Lung microvascular endothelial cell (primary cell): ENCODE measurements around the gene CFD. TPM values are rescaled to one million over a fixed set of nuclear protein-coding genes. Genes with fewer than 3 reads are reported as not detected.
"Not testable (repeated sequence)": the region's sequence is repeated elsewhere in the genome, so short reads cannot be mapped to it uniquely, and the experiment has no call there.

Experiments used
- DNase-seq, 2 donors: peaks; one replicate each; pipeline versions ENCODE4 v3.0.0 to v3.0.0-alpha.2; 2010; ENCODE audit warnings: low read depth in 2 of 2
- total RNA-seq: library from RNA; depleted of rRNA; stranded (reverse); fragments of >200 nt; gene quantifications from 2 replicates; pipeline ENCODE4 v1.2.1, GENCODE V29; 2014

Gene CFD
- total RNA-seq, 1 donor from 2014 or later, result 1.2 TPM

GRCh38 chr19:871446-872265, 12.2 kb downstream of the CFD start:
- DNase-seq, result peak in 1 of 2 donors; percentile 32

- peak in 1 of 2 donors; percentile 71 for DNase-seq
Observed at GRCh38 chr19:872266-872951, 12.9 kb downstream of the CFD start.

- DNase-seq, result peak in 1 of 2 donors; percentile 54
Observed at GRCh38 chr19:873084-873483, 13.6 kb downstream of the CFD start.

GRCh38 chr19:873561-874041, 14.1 kb downstream of the CFD start:
- DNase-seq, result no peak

- no peak for DNase-seq
Observed at GRCh38 chr19:875265-875879, 15.9 kb downstream of the CFD start.

- DNase-seq, result no peak
Observed at GRCh38 chr19:876089-876488, 16.6 kb downstream of the CFD start.

GRCh38 chr19:876780-877314, 17.4 kb downstream of the CFD start:
- no peak for DNase-seq

GRCh38 chr19:877992-878660, 18.7 kb downstream of the CFD start:
- not testable (repeated sequence) for DNase-seq

GRCh38 chr19:878751-879561, 19.5 kb downstream of the CFD start:
- DNase-seq, result not testable (repeated sequence)

GRCh38 chr19:879711-880438, 20.4 kb downstream of the CFD start:
- no peak for DNase-seq

GRCh38 chr19:881385-882071, 22.1 kb downstream of the CFD start:
- DNase-seq, result no peak

- no peak for DNase-seq
Observed at GRCh38 chr19:882871-883497, 23.5 kb downstream of the CFD start.

- DNase-seq, result no peak
Observed at GRCh38 chr19:883661-884211, 24.3 kb downstream of the CFD start.

- DNase-seq, result no peak
Observed at GRCh38 chr19:884420-885211, 25.2 kb downstream of the CFD start.

- no peak for DNase-seq
Observed at GRCh38 chr19:885536-886224, 26.2 kb downstream of the CFD start.

GRCh38 chr19:887072-887471, 27.6 kb downstream of the CFD start:
- peak in 1 of 2 donors; percentile 30 for DNase-seq

GRCh38 chr19:887599-887998, 28.1 kb downstream of the CFD start:
- no peak for DNase-seq
